ENCODE measurements around the gene KCNJ2. TPM values are rescaled to one million over a fixed set of nuclear protein-coding genes. Genes with fewer than 3 reads are reported as not detected.

The KCNJ2 gene
- total and polyA plus RNA-seq, 2 experiments from 2014 or later: 0.75 to 1.1 TPM

- Histone ChIP-seq H2AFZ (no peak overlapping the region), H3K4me2 (ENCODE audit: unreplicated experiment) (no peak overlapping the region), H3K36me3 (ENCODE audit: low read depth) (no peaks in the 10 kb centered on the region), H3K9me2 (ENCODE audit: insufficient read depth) (no peaks in the 10 kb centered on the region), H3F3A (ENCODE audit: insufficient read depth) (no peaks in the 10 kb centered on the region), H3K4me3 (no peak overlapping the region), H3K9me3 (ENCODE audit: low read depth) (no peaks in the 10 kb centered on the region), H4K20me1 (ENCODE audit: insufficient read depth) (no peaks in the 10 kb centered on the region), H3K27me3 (replicated peaks; ENCODE audit: insufficient read depth) (no peaks in the 10 kb centered on the region), H3K79me2 (ENCODE audit: insufficient read depth) (no peaks in the 10 kb centered on the region), H3K9ac (no peak overlapping the region), H3K4me1 (ENCODE audit: insufficient read depth) (no peaks in the 10 kb centered on the region), H3K27ac (no peak overlapping the region)
- WGBS, 2 experiments (ENCODE audit: low coverage in 1 of 2, low lambda C conversion rate in 2 of 2, missing lambda C conversion rate in 2 of 2): 60 to 63% methylated on average over 3 of the region's 3 CpGs
- no peak for DNase-seq
- no peak for TF ChIP-seq EZH2phosphoT487 (IDR thresholded peaks at IDR 0.05; ENCODE audit: insufficient read depth, low read depth)
- TF ChIP-seq EZH2 (IDR thresholded peaks at IDR 0.05; ENCODE audit: insufficient read depth, poor library complexity, severe bottlenecking): no peak
- in situ Hi-C loops (cut with MboI): no loop called here
These were observed 35.1 kb downstream of the KCNJ2 start for GRCh38 chr17:70204431-70204830.

GRCh38 chr17:70205401-70205800 lies 36.1 kb downstream of the KCNJ2 start:
- H3K4me2 ChIP-seq (ENCODE audit: unreplicated experiment): no peak overlapping the region
- no peak for TF ChIP-seq EZH2phosphoT487 (IDR thresholded peaks at IDR 0.05; ENCODE audit: insufficient read depth, low read depth)
- TF ChIP-seq EZH2 (IDR thresholded peaks at IDR 0.05; ENCODE audit: insufficient read depth, poor library complexity, severe bottlenecking): no peak
- no peaks in the 10 kb centered on the region for H3K4me1 ChIP-seq (ENCODE audit: insufficient read depth)
- no peaks in the 10 kb centered on the region for H3K9me3 ChIP-seq (ENCODE audit: low read depth)
- WGBS, 2 experiments (ENCODE audit: low coverage in 1 of 2, low lambda C conversion rate in 2 of 2, missing lambda C conversion rate in 2 of 2): 62 to 75% methylated on average over 4 of the region's 4 CpGs
- H3K4me3 ChIP-seq: no peak overlapping the region
- no peaks in the 10 kb centered on the region for H3K36me3 ChIP-seq (ENCODE audit: low read depth)
- H2AFZ ChIP-seq: no peak overlapping the region
- no peaks in the 10 kb centered on the region for H3K79me2 ChIP-seq (ENCODE audit: insufficient read depth)
- H4K20me1 ChIP-seq (ENCODE audit: insufficient read depth): no peaks in the 10 kb centered on the region
- in situ Hi-C loops (cut with MboI): no loop called here
- H3F3A ChIP-seq (ENCODE audit: insufficient read depth): no peaks in the 10 kb centered on the region
- no peak overlapping the region for H3K27ac ChIP-seq
- no peaks in the 10 kb centered on the region for H3K9me2 ChIP-seq (ENCODE audit: insufficient read depth)
- H3K9ac ChIP-seq: no peak overlapping the region
- no peak for DNase-seq
- H3K27me3 ChIP-seq (replicated peaks; ENCODE audit: insufficient read depth): no peaks in the 10 kb centered on the region

DNA sequence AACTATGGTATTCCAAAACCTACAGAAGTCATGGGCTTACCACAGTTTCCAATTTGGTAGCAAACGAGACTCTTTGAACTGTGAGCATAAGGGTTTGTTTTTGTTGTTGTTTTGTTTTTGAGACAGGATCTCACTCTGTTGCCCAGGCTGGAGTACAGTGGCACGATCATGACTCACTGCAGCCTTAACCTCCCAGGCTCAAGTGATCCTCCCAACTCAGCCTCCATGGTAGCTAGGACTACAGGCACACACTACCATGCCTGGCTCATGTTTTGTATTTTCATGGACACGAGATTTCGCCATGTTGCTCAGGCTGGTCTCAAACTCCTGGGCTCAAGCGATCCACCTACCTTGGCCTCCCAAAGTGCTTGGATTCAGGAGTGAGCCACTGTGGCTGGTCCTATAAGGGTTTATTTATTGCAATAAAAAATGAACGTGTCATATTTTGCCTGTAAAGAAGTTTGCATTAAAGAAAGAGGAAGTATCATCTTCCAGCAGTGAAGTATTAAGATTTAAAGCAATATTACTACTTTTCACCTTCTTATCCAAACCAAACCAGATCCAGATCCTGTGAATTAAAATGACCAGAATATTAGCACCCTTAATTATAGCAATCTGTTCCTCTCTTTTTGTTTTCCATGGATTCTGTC lies 37.2 kb downstream of the KCNJ2 start:
- H3K4me1 ChIP-seq (ENCODE audit: insufficient read depth): no peaks in the 10 kb centered on the region
- no peak overlapping the region for H2AFZ ChIP-seq
- H3K9me3 ChIP-seq (ENCODE audit: low read depth): no peaks in the 10 kb centered on the region
- no peaks in the 10 kb centered on the region for H3K9me2 ChIP-seq (ENCODE audit: insufficient read depth)
- H3K27ac ChIP-seq: no peak overlapping the region
- WGBS, 2 experiments (ENCODE audit: low coverage in 1 of 2, low lambda C conversion rate in 2 of 2, missing lambda C conversion rate in 2 of 2): 44 to 52% methylated on average over 6 of the region's 6 CpGs
- H3K79me2 ChIP-seq (ENCODE audit: insufficient read depth): no peaks in the 10 kb centered on the region
- H3K36me3 ChIP-seq (ENCODE audit: low read depth): no peaks in the 10 kb centered on the region
- H3F3A ChIP-seq (ENCODE audit: insufficient read depth): no peaks in the 10 kb centered on the region
- no peak for DNase-seq
- H3K4me2 ChIP-seq (ENCODE audit: unreplicated experiment): no peak overlapping the region
- in situ Hi-C loops (cut with MboI): no loop called here
- TF ChIP-seq EZH2phosphoT487 (IDR thresholded peaks at IDR 0.05; ENCODE audit: insufficient read depth, low read depth): no peak
- TF ChIP-seq EZH2 (IDR thresholded peaks at IDR 0.05; ENCODE audit: insufficient read depth, poor library complexity, severe bottlenecking): no peak
- H3K4me3 ChIP-seq: no peak overlapping the region
- no peaks in the 10 kb centered on the region for H4K20me1 ChIP-seq (ENCODE audit: insufficient read depth)
- no peaks in the 10 kb centered on the region for H3K27me3 ChIP-seq (replicated peaks; ENCODE audit: insufficient read depth)
- H3K9ac ChIP-seq: no peak overlapping the region

- no peaks in the 10 kb centered on the region for H3F3A ChIP-seq (ENCODE audit: insufficient read depth)
- H2AFZ ChIP-seq: no peak overlapping the region
- 3 to 6% methylated on average over 1 of the region's 1 CpG for WGBS, 2 experiments (ENCODE audit: low coverage in 1 of 2, low lambda C conversion rate in 2 of 2, missing lambda C conversion rate in 2 of 2)
- H3K9ac ChIP-seq: no peak overlapping the region
- H3K9me3 ChIP-seq (ENCODE audit: low read depth): no peaks in the 10 kb centered on the region
- H3K36me3 ChIP-seq (ENCODE audit: low read depth): no peaks in the 10 kb centered on the region
- DNase-seq: no peak
- no peaks in the 10 kb centered on the region for H3K27me3 ChIP-seq (replicated peaks; ENCODE audit: insufficient read depth)
- in situ Hi-C loops (cut with MboI): no loop called here
- no peaks in the 10 kb centered on the region for H4K20me1 ChIP-seq (ENCODE audit: insufficient read depth)
- H3K9me2 ChIP-seq (ENCODE audit: insufficient read depth): no peaks in the 10 kb centered on the region
- H3K79me2 ChIP-seq (ENCODE audit: insufficient read depth): no peaks in the 10 kb centered on the region
- H3K4me2 ChIP-seq (ENCODE audit: unreplicated experiment): no peak overlapping the region
- H3K4me3 ChIP-seq: no peak overlapping the region
- H3K27ac ChIP-seq: no peak overlapping the region
- no peaks in the 10 kb centered on the region for H3K4me1 ChIP-seq (ENCODE audit: insufficient read depth)
- TF ChIP-seq EZH2 (IDR thresholded peaks at IDR 0.05; ENCODE audit: insufficient read depth, poor library complexity, severe bottlenecking) (no peak), EZH2phosphoT487 (IDR thresholded peaks at IDR 0.05; ENCODE audit: insufficient read depth, low read depth) (no peak)
These were observed 37.9 kb downstream of the KCNJ2 start for GRCh38 chr17:70207184-70207583.

Data from GM23248 (cell line).